SU-DHL-6 (cell line): Measurements from ENCODE around the gene ERBB4.

Experiments
- H2AFZ ChIP-seq: fragments of 200-600 bp; sonication (generic); 2 replicates; pipeline ENCODE4 v1.6.1; 2014; ENCODE audit warnings: low read depth, mild to moderate bottlenecking, moderate library complexity, mixed read lengths, antibody characterized with exemption, low read length; ENCODE audit not compliant: severe bottlenecking
- H3F3A ChIP-seq: fragments of 200-600 bp; shearing (Covaris generic); 2 replicates; pipeline ENCODE4 v1.6.0; 2016; ENCODE audit warnings: antibody characterized with exemption, mild to moderate bottlenecking; ENCODE audit not compliant: insufficient read depth
- H3K27ac ChIP-seq: fragments of 200-600 bp; sonication (generic); 2 replicates; pipeline ENCODE4 v1.5.1; 2016; ENCODE audit warnings: low read depth, mild to moderate bottlenecking, low read length, moderate library complexity, mixed read lengths
- H3K27me3 ChIP-seq: fragments of 200-600 bp; sonication (generic), shearing (Covaris generic); 2 replicates; pipeline ENCODE4 v1.6.0; 2014; ENCODE audit warnings: mild to moderate bottlenecking, low read length
- H3K36me3 ChIP-seq: fragments of 200-600 bp; sonication (generic); 2 replicates; pipeline ENCODE4 v1.6.1; 2014; ENCODE audit warnings: mild to moderate bottlenecking, low read length, mixed read lengths
- H3K4me2 ChIP-seq: fragments of 300-600, 200-600 bp; shearing (Covaris generic), sonication (generic); 2 replicates; pipeline ENCODE4 v1.6.0; 2014; ENCODE audit warnings: low read length, low read depth, mild to moderate bottlenecking; ENCODE audit not compliant: poor library complexity, severe bottlenecking
- H3K4me3 ChIP-seq: fragments of 200-600 bp; sonication (generic); 2 replicates; pipeline ENCODE4 v1.5.1; 2014; ENCODE audit warnings: antibody characterized with exemption, low read length, mild to moderate bottlenecking, mixed read lengths; ENCODE audit not compliant: insufficient read depth, poor library complexity, severe bottlenecking
- H3K79me2 ChIP-seq: fragments of 200-600 bp; sonication (generic); 2 replicates; pipeline ENCODE4 v1.6.1; 2014; ENCODE audit warnings: mild to moderate bottlenecking, low read length, moderate library complexity; ENCODE audit not compliant: insufficient read depth
- H3K9ac ChIP-seq: fragments of 200-600 bp; sonication (generic); 2 replicates; pipeline ENCODE4 v1.7.0; 2014; ENCODE audit warnings: mild to moderate bottlenecking, low read length
- H3K9me2 ChIP-seq: fragments of 200-600 bp; sonication (generic); replicated peaks from 2 replicates; pipeline ENCODE4 v1.6.1; 2014; ENCODE audit warnings: low read length; ENCODE audit not compliant: insufficient read depth
- H3K9me3 ChIP-seq: fragments of 200-600 bp; sonication (generic); 2 replicates; pipeline ENCODE4 v1.6.1; 2014; ENCODE audit warnings: low read length, mixed read lengths; ENCODE audit not compliant: insufficient read depth
- H4K20me1 ChIP-seq: fragments of 200-600 bp; sonication (generic); 2 replicates; pipeline ENCODE4 v1.6.1; 2014; ENCODE audit warnings: low read depth, mild to moderate bottlenecking, antibody characterized with exemption, low read length, moderate library complexity, mixed read lengths
- CTCF ChIP-seq: fragments of 200-600 bp; sonication (generic); IDR thresholded peaks from one replicate; pipeline ENCODE4 v1.5.1; 2017; ENCODE audit warnings: antibody characterized with exemption, mild to moderate bottlenecking, low read length, moderate library complexity; ENCODE audit not compliant: insufficient read depth, poor library complexity, severe bottlenecking
- EZH2phosphoT487 ChIP-seq: fragments of 200-600 bp; sonication (generic), shearing (Covaris generic); conservative IDR thresholded peaks from 2 replicates; pipeline ENCODE4 v1.6.1; 2018; ENCODE audit warnings: mild to moderate bottlenecking, antibody characterized with exemption, low read length, moderate library complexity, mixed read lengths

The ERBB4 gene

GRCh38 chr2:211468877-211469663 lies 1069.5 kb downstream of the ERBB4 start:
- no peaks in the 10 kb centered on the region for H3K27me3 ChIP-seq
- H3K4me2 ChIP-seq = no peak overlapping the region
- no peaks in the 10 kb centered on the region for H3K9me2 ChIP-seq
- H3K9ac ChIP-seq = no peak overlapping the region
- no peaks in the 10 kb centered on the region for H4K20me1 ChIP-seq
- no peak overlapping the region for H3K27ac ChIP-seq
- no peak overlapping the region for H2AFZ ChIP-seq
- no peak for TF ChIP-seq EZH2phosphoT487
- TF ChIP-seq CTCF = no peak
- H3K4me3 ChIP-seq = no peak overlapping the region
- H3K36me3 ChIP-seq = no peaks in the 10 kb centered on the region
- no peaks in the 10 kb centered on the region for H3K9me3 ChIP-seq
- no peaks in the 10 kb centered on the region for H3F3A ChIP-seq
- H3K79me2 ChIP-seq = no peaks in the 10 kb centered on the region

DNA sequence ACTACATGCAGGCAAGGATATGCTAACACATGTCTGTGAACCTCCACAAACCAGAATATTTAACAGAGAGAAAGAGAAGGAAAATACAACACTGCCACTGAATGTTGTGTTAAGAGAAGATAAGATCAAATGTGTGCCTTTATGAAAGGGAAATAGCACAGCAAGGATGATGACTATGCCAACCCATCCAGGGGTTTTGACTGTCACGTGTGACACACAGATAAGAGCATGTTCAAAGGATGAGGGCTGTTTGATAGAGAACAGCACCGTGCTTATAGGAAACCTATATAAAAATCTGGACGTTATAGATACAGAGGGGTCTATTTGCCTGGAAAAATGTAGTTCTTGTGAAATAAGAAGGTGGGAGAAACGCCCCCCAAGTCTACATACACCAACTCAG lies 1070.4 kb downstream of the ERBB4 start:
- TF ChIP-seq EZH2phosphoT487 (no peak), CTCF (no peak)
- Histone ChIP-seq H4K20me1 (no peaks in the 10 kb centered on the region), H3K27me3 (no peaks in the 10 kb centered on the region), H3K79me2 (no peaks in the 10 kb centered on the region), H3K36me3 (no peaks in the 10 kb centered on the region), H3K27ac (no peak overlapping the region), H3K4me3 (no peak overlapping the region), H3F3A (no peaks in the 10 kb centered on the region), H3K4me2 (no peak overlapping the region), H3K9me3 (no peaks in the 10 kb centered on the region), H3K9me2 (no peaks in the 10 kb centered on the region), H2AFZ (no peak overlapping the region), H3K9ac (no peak overlapping the region)

GRCh38 chr2:211463397-211463796 lies 1075.2 kb downstream of the ERBB4 start:
- H3K36me3 ChIP-seq = no peaks in the 10 kb centered on the region
- H3K9me3 ChIP-seq = no peaks in the 10 kb centered on the region
- no peak overlapping the region for H3K9ac ChIP-seq
- H3K4me3 ChIP-seq = no peak overlapping the region
- no peaks in the 10 kb centered on the region for H4K20me1 ChIP-seq
- no peaks in the 10 kb centered on the region for H3K27me3 ChIP-seq
- no peak overlapping the region for H3K27ac ChIP-seq
- H2AFZ ChIP-seq = no peak overlapping the region
- no peak for TF ChIP-seq EZH2phosphoT487
- TF ChIP-seq CTCF = no peak
- no peak overlapping the region for H3K4me2 ChIP-seq
- no peaks in the 10 kb centered on the region for H3K79me2 ChIP-seq
- H3F3A ChIP-seq = no peaks in the 10 kb centered on the region
- no peaks in the 10 kb centered on the region for H3K9me2 ChIP-seq
